Astrocyte (in vitro differentiated cells and primary cell): ENCODE measurements around the gene FRMD4A.
"Not testable (repeated sequence)": the region's sequence is repeated elsewhere in the genome, so short reads cannot be mapped to it uniquely, and the experiment has no call there.

Experiments used
- CTCF ChIP-seq: IDR thresholded peaks from 2 replicates; pipeline ENCODE4 v1.5.1; 2011; ENCODE audit warnings: low read depth, mild to moderate bottlenecking, inconsistent platforms, low read length, moderate library complexity; ENCODE audit not compliant: insufficient read depth
- EZH2 ChIP-seq: IDR thresholded peaks from 2 replicates; pipeline ENCODE4 v1.6.1; 2012; ENCODE audit warnings: mild to moderate bottlenecking, low read length, inconsistent platforms; ENCODE audit not compliant: insufficient read depth

- TF ChIP-seq CTCF, EZH2: not testable (repeated sequence)
Measured at GRCh38 chr10:14135196-14135595, 195.5 kb downstream of the FRMD4A start.
